ENCODE data around the gene PDC.

The PDC gene

DNA sequence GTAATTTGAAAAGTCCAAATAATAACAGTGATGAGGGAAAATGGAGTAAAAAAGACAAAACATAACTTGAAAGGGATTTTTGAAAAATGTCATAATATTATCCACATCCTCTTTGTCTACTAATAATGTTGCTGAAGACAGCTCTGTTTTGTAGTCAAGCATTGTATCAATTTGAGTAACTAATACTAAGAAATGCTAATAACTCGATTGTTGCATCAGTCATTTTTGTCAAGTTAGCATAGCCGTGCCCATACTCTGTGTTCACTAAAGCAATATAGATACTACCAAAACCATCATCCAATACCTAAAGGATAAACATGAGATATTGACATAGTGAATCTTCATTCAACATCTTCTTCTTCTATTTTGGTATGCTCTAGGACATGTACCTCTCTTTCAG lies 17.3 kb downstream of the PDC start:
- H3K36me3 ChIP-seq (ENCODE audit: insufficient read depth, insufficient read length, low read length), result no peaks in the 10 kb centered on the region
- no peak for DNase-seq (ENCODE audit: low read depth, low spot score)
- no peak for TF ChIP-seq SUZ12 (IDR thresholded peaks at IDR 0.05; ENCODE audit: extremely low read depth, insufficient read depth, insufficient read length)
- TF ChIP-seq ZNF274 (IDR thresholded peaks at IDR 0.05; ENCODE audit: low read depth, low read length), result no peak
- no peak for TF ChIP-seq YY1 (IDR thresholded peaks at IDR 0.05; ENCODE audit: insufficient read depth, insufficient read length)
- H3K9ac ChIP-seq (ENCODE audit: insufficient read length, low read depth), result no peak overlapping the region
- no peaks in the 10 kb centered on the region for H3K9me3 ChIP-seq (ENCODE audit: insufficient read depth, low read length)
- no peaks in the 10 kb centered on the region for H3K4me1 ChIP-seq (ENCODE audit: insufficient read depth, insufficient read length)
- H3K27me3 ChIP-seq (ENCODE audit: insufficient read depth, insufficient read length), result no peaks in the 10 kb centered on the region
- H3K4me3 ChIP-seq (ENCODE audit: insufficient read length, low read depth), result no peak overlapping the region

- no peak overlapping the region for H3K4me3 ChIP-seq (ENCODE audit: insufficient read length, low read depth)
- no peaks in the 10 kb centered on the region for H3K27me3 ChIP-seq (ENCODE audit: insufficient read depth, insufficient read length)
- no peaks in the 10 kb centered on the region for H3K9me3 ChIP-seq (ENCODE audit: insufficient read depth, low read length)
- DNase-seq (ENCODE audit: low read depth, low spot score), result no peak
- no peaks in the 10 kb centered on the region for H3K36me3 ChIP-seq (ENCODE audit: insufficient read depth, insufficient read length, low read length)
- H3K9ac ChIP-seq (ENCODE audit: insufficient read length, low read depth), result no peak overlapping the region
- TF ChIP-seq YY1 (IDR thresholded peaks at IDR 0.05; ENCODE audit: insufficient read depth, insufficient read length), result no peak
- TF ChIP-seq SUZ12 (IDR thresholded peaks at IDR 0.05; ENCODE audit: extremely low read depth, insufficient read depth, insufficient read length), result no peak
- no peak for TF ChIP-seq ZNF274 (IDR thresholded peaks at IDR 0.05; ENCODE audit: low read depth, low read length)
- H3K4me1 ChIP-seq (ENCODE audit: insufficient read depth, insufficient read length), result no peaks in the 10 kb centered on the region
These were observed 18.1 kb downstream of the PDC start for GRCh38 chr1:186442651-186443375.

DNA sequence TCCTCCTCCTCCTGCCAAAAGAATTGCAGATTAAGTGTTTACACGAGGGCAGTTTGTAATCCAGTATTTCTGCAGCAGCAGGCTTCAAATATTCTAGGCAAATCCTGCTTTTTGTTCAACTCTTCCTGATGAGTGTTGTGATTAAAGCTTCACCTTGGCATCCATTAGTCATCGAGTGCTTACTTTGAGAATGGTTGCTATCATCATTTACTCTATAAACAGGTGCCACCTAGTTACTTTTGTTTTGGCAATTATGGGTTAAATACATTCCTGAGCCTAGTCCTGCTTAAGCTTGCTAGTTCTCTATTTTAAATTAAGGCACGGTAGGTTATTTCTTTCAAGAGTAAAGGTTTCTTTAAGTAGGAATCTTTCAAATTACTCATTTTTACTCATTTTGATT lies 20.3 kb downstream of the PDC start:
- Histone ChIP-seq H3K4me1 (ENCODE audit: insufficient read depth, insufficient read length) (no peaks in the 10 kb centered on the region), H3K9ac (ENCODE audit: insufficient read length, low read depth) (no peak overlapping the region), H3K36me3 (ENCODE audit: insufficient read depth, insufficient read length, low read length) (no peaks in the 10 kb centered on the region), H3K9me3 (ENCODE audit: insufficient read depth, low read length) (no peaks in the 10 kb centered on the region), H3K27me3 (ENCODE audit: insufficient read depth, insufficient read length) (no peaks in the 10 kb centered on the region), H3K4me3 (ENCODE audit: insufficient read length, low read depth) (no peak overlapping the region)
- DNase-seq (ENCODE audit: low read depth, low spot score), result peak; percentile 3
- no peak for TF ChIP-seq YY1 (IDR thresholded peaks at IDR 0.05; ENCODE audit: insufficient read depth, insufficient read length)
- no peak for TF ChIP-seq ZNF274 (IDR thresholded peaks at IDR 0.05; ENCODE audit: low read depth, low read length)
- no peak for TF ChIP-seq SUZ12 (IDR thresholded peaks at IDR 0.05; ENCODE audit: extremely low read depth, insufficient read depth, insufficient read length)

GRCh38 chr1:186438567-186438966 lies 22.3 kb downstream of the PDC start:
- Histone ChIP-seq H3K27me3 (ENCODE audit: insufficient read depth, insufficient read length) (no peaks in the 10 kb centered on the region), H3K4me3 (ENCODE audit: insufficient read length, low read depth) (no peak overlapping the region), H3K9me3 (ENCODE audit: insufficient read depth, low read length) (no peaks in the 10 kb centered on the region), H3K36me3 (ENCODE audit: insufficient read depth, insufficient read length, low read length) (no peaks in the 10 kb centered on the region), H3K9ac (ENCODE audit: insufficient read length, low read depth) (no peak overlapping the region), H3K4me1 (ENCODE audit: insufficient read depth, insufficient read length) (no peaks in the 10 kb centered on the region)
- TF ChIP-seq SUZ12 (IDR thresholded peaks at IDR 0.05; ENCODE audit: extremely low read depth, insufficient read depth, insufficient read length) (no peak), YY1 (IDR thresholded peaks at IDR 0.05; ENCODE audit: insufficient read depth, insufficient read length) (no peak), ZNF274 (IDR thresholded peaks at IDR 0.05; ENCODE audit: low read depth, low read length) (no peak)
- no peak for DNase-seq (ENCODE audit: low read depth, low spot score)

GRCh38 chr1:186435336-186435735 lies 25.6 kb downstream of the PDC start:
- TF ChIP-seq SUZ12 (IDR thresholded peaks at IDR 0.05; ENCODE audit: extremely low read depth, insufficient read depth, insufficient read length), result no peak
- TF ChIP-seq YY1 (IDR thresholded peaks at IDR 0.05; ENCODE audit: insufficient read depth, insufficient read length), result no peak
- TF ChIP-seq ZNF274 (IDR thresholded peaks at IDR 0.05; ENCODE audit: low read depth, low read length), result no peak
- DNase-seq (ENCODE audit: low read depth, low spot score), result no peak
- Histone ChIP-seq H3K9ac (ENCODE audit: insufficient read length, low read depth) (no peak overlapping the region), H3K4me3 (ENCODE audit: insufficient read length, low read depth) (no peak overlapping the region), H3K27me3 (ENCODE audit: insufficient read depth, insufficient read length) (no peaks in the 10 kb centered on the region), H3K9me3 (ENCODE audit: insufficient read depth, low read length) (no peaks in the 10 kb centered on the region), H3K36me3 (ENCODE audit: insufficient read depth, insufficient read length, low read length) (no peaks in the 10 kb centered on the region), H3K4me1 (ENCODE audit: insufficient read depth, insufficient read length) (no peaks in the 10 kb centered on the region)

DNA sequence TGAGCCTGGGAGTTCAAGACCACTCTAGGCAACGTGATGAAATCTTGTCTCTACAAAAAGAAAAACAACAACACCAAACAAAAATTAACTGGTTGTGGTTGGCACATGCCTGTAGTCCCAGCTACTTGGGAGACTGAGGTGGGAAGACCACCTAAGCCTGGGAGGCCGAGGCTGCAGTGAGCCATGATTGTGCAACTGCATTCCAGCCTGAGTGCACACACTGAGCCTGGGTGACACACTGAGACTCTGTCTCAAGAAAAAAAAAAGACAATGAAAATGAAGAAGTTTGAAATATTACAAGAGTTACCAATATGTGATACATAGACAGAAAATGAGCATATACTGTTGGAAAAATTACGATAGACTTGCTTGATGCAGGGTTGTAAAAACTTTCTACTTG lies 31.9 kb downstream of the PDC start:
- TF ChIP-seq SUZ12 (IDR thresholded peaks at IDR 0.05; ENCODE audit: extremely low read depth, insufficient read depth, insufficient read length) (no peak), YY1 (IDR thresholded peaks at IDR 0.05; ENCODE audit: insufficient read depth, insufficient read length) (no peak), ZNF274 (IDR thresholded peaks at IDR 0.05; ENCODE audit: low read depth, low read length) (no peak)
- no peak for DNase-seq (ENCODE audit: low read depth, low spot score)
- H3K27me3 ChIP-seq (ENCODE audit: insufficient read depth, insufficient read length), result no peaks in the 10 kb centered on the region
- H3K9me3 ChIP-seq (ENCODE audit: insufficient read depth, low read length), result no peaks in the 10 kb centered on the region
- no peak overlapping the region for H3K9ac ChIP-seq (ENCODE audit: insufficient read length, low read depth)
- no peaks in the 10 kb centered on the region for H3K4me1 ChIP-seq (ENCODE audit: insufficient read depth, insufficient read length)
- no peaks in the 10 kb centered on the region for H3K36me3 ChIP-seq (ENCODE audit: insufficient read depth, insufficient read length, low read length)
- H3K4me3 ChIP-seq (ENCODE audit: insufficient read length, low read depth), result no peak overlapping the region

DNA sequence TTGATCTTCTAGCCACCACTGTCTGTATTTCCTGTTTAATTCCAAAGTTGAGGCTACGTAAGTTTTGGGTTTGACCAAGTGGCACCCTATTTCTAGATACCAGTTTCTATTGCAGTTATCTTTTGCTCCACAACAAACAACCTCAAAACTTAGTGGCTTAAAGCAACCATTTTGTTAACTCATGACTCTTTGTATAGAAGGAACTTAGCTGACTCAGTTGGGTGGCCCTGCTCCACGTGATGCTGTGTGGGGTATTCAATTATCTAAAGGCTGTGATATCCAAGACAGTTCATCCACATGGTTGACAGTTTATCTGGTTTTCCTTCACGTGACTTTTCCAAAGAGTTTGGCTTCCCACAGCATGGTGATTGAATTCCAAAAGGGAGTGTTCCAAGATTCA lies 34.8 kb downstream of the PDC start:
- Histone ChIP-seq H3K4me3 (ENCODE audit: insufficient read length, low read depth) (no peak overlapping the region), H3K4me1 (ENCODE audit: insufficient read depth, insufficient read length) (no peaks in the 10 kb centered on the region), H3K36me3 (ENCODE audit: insufficient read depth, insufficient read length, low read length) (no peaks in the 10 kb centered on the region), H3K9ac (ENCODE audit: insufficient read length, low read depth) (no peak overlapping the region), H3K27me3 (ENCODE audit: insufficient read depth, insufficient read length) (no peaks in the 10 kb centered on the region), H3K9me3 (ENCODE audit: insufficient read depth, low read length) (no peaks in the 10 kb centered on the region)
- no peak for TF ChIP-seq YY1 (IDR thresholded peaks at IDR 0.05; ENCODE audit: insufficient read depth, insufficient read length)
- TF ChIP-seq SUZ12 (IDR thresholded peaks at IDR 0.05; ENCODE audit: extremely low read depth, insufficient read depth, insufficient read length), result no peak
- no peak for TF ChIP-seq ZNF274 (IDR thresholded peaks at IDR 0.05; ENCODE audit: low read depth, low read length)
- no peak for DNase-seq (ENCODE audit: low read depth, low spot score)
